GM21390 (cell line): ENCODE data around the gene RAB27B.

Experiments used
- ATAC-seq: cut with Tn5 transposase; IDR thresholded peaks from one replicate; pipeline ENCODE4 v1.9.1; 2021; ENCODE audit not compliant: unreplicated experiment

RAB27B gene

DNA sequence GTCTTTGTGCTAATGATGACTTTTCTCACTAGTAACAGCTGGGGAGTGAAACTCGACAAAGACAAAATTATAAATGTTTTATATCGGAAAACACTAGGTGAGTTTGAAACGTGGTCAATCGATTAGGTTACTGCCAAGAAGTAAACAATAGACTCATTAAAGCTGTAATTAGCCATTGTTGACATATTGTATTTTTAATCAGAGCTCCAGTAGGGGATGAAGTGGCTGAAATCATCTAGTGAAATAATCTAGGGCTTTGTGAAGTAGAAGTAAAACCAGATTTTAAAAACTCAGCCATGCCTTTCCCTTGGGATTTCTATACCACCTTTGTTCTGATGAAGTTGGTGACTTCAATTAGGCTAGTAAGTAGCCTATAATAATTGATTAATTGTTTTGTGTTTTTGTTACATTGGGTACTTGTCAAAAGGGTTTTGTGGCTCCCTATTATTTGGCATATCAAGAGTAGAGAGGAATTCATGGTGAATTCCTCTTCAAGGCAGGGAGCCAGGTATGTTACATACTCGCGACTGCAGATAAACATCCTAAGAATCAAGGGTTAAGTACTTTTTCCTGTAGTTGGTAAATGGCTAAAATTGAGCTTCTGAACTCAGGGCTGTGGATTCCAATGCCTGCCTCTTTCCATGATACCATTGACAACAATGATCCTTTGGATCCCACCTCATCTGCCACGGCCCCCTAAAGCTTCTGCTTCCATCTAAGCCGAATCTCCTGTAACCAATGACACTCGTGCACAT is 31.6 kb downstream of the RAB27B start:
- ATAC-seq: no peak

DNA sequence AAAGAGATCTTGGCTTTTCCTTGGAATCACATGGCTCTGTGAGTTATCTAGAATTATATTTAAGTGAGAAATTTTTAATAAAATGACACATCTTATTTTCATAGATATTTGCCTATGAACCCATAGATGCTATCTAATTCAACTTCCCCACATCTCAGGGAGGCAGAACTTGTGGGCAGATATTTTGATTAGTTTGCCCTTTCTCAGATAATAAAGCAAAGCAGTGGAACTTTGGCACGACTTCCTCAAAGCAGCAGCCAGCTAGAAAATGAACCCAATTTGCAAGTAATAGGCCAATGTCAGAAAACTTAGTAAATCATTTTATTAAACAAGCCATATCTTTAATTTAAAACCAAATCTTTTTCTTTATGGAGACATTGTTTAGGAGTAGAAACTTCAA is 32.7 kb downstream of the RAB27B start:
- ATAC-seq: no peak

DNA sequence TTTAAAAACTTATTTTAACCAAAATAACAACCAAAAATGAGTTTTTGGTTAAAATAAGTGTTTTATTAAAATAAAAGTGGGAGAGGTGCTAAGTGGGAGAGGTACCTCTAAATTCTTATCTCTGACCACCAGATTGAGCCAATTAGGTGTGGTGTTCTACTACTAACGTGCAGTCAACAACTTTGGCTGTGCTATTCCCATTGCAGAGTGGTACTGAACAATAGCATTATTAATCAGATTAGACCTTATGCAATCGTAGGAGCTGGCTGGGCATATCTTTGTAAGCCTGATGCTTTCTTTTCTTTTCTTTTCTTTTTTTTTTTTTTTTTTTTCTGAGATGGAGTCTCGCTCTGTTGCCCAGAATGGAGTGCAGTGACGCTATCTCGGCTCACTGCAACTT is 38.9 kb downstream of the RAB27B start:
- ATAC-seq: no peak

DNA sequence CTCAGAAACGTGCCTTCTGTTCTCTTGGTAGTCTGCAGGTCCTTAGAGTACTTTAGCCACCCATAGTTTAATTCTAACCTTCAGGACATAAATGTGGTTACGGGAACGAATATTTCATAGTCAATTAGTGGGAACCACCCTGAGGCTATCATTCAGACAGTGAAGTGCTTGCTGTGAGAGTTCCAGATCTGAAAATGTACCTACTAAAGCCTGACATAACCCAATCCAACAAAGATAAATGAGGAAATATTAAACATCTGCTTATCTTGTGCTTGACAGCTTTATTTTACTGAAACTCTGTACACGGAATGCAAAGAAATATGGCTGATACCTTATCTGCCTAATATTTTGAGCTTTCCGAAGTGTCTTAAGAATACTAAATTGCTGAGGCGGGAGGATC is 43.0 kb downstream of the RAB27B start:
- ATAC-seq: no peak

DNA sequence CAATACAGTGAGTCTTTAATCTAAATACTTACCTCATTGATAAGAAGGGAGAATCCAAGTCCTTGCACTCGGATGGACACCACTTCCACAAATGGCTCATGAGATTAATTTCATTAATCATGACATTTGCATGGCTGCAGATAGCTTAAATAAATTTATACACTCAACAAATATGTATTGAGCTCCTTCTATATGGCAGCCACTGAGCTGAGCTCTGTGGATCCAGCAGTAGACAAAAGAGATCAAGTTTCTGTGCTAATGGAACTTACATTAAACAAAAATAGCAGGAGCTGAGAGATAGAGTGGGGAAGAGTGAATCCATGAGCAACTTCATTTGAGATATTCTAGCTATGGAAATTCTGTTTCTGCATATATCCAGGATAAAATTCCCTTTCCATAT is 44.4 kb downstream of the RAB27B start:
- no peak for ATAC-seq

DNA sequence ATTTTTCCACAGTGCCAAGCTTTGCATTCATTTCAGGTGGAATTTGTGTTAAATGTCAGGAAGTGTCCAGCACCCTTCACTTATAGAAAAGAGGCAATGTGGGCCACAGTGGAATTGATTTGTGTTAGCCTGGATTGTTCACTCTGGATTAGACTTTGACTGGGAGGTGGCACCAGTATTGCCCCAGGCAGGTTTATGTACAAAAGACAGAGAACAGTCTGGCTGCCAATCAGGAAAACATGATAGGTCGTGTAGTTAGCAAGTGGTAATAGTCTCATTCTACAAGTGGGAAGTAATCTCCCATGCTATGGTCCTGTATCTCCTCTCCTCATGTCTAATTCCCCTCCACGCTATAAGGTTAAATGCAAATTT is 45.6 kb downstream of the RAB27B start:
- no peak for ATAC-seq

DNA sequence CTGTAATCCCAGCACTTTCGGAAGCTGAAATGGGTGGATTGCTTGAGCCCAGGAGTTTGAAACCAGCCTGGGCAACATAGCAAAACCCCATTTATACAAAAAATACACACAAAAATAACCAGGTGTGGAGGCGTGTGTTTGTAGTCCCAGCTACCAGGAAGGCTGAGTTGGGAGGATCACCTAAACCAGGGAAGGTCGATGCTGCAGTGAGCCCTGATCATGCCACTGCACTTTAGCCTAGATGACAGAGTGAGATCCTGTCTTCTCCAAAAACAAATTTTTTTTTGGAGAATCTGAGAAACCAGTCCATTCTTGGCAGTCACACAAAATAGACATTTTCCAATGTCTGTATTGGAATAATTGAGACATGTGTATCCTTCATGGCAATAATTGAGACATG is 46.8 kb downstream of the RAB27B start:
- ATAC-seq: no peak

DNA sequence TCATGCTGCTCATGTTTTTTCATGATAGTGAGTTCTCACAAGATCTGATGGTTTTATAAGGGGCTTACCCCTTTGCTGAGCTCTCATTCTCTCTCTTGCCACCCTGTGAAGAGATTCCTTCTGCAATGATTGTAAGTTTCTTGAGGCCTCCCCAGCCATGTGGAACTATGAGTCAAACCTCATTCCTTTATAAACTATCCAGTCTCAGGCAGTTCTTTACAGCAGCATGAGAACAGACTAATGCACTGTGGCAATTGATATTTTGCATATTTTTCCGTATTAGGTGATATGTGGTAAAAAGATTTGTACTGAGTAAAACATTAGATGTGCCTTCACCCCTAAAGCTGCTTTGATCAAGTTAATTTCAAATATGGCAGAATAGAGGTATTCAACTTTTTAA is 48.8 kb downstream of the RAB27B start:
- no peak for ATAC-seq

DNA sequence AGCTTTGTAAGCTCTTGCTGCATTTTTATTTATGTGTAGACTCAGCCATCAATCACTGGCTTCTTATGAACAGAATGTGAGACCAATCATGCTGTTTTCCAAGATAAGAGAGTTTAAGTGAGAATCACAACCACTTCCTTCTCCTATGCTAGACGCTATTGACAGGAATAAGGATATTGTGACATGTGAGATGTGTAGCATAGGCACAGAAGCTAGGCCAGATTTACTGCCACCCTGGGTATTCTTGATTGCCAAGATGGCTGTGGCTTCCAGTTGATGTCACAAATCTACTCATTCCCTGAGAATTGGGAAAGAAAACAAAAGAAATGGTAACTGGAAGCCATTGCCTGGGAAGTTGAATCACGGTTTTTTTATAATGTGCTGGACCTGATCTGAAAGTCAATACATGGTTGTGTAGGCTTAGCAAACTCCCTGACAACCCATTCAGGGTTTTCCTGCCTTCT is 49.9 kb downstream of the RAB27B start:
- no peak for ATAC-seq

DNA sequence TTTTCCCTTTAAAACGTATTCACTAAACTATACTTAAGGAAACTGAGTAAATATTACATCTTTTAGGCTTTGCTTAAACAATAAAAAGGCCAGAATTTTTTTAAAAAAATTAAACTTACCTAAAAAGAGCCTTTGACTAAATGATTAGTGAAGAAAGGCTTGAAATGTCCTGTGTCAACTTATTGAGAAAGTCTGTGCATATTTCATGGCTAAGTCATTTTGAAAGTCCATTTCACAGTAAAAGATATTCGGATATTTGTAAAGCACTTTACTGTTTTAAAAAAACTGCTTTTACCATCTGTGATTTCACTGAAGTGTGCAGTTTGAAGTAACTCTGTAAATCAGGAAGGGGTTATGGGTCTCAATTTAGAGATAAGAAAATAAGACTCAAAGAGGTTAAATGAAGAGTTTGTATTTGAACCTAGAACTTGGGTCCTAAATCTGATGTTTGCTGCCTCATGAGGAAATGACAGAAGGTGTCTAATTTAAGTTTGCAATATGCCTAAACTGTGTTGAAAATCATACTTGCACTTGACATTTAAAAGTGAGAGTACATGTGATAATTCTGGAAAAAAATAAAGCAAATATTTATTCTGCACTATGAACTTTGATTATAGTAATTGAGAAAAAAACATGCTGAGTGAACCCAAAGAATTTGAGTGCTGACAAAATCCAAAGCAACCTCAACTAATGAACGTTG is 50.5 kb downstream of the RAB27B start:
- ATAC-seq: no peak

DNA sequence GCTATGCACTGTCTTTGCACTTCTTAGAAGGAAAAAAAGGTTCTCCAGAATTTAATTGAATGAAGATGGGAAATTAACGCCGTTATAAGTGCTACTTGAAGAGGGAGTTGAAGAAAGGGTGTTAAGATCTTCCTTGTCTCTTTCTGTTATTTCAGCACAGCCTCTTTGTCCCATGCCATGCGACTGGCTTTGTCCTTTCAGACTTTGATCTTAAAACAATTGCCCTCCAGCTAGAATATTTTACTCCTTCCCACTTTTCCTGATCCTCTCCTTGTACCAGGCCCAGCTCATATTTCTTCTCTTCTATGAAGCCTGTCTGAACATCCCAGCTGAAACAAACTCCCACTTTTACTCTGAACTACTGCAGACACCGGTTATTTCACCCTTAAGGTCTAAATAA is 51.4 kb downstream of the RAB27B start:
- no peak for ATAC-seq

DNA sequence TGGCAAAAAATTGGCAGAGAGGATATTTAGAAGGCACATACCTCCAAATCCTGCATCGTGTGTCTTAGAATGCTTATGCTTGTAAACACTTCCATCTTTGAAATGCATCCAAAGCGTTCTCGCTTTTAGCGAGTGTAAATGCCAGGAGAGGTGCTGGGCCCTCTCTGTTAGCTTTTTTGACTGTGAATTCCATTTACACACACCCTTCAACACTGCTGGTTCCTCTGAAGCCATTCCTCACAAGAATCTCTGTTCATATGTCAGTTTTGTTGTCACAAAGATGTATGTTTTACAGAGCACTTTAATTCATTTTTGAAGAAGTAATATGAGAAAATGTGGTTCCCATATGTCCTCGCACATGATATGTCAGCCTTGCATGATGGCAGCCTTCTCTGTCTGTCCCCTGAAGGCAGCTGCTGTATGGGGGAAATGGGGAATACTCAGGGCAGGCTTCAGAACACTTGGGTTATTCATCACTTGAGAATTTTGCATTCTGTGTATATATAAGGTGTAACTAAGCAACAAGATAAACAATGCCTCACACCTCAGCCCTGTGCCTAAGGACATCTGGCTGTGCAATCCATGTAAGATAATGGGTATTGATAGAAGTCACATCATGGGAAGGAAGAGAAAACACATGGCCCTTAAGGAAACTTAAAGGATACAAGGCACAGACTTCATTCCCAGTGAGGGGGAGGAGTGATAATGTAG is 52.3 kb downstream of the RAB27B start:
- ATAC-seq: no peak

DNA sequence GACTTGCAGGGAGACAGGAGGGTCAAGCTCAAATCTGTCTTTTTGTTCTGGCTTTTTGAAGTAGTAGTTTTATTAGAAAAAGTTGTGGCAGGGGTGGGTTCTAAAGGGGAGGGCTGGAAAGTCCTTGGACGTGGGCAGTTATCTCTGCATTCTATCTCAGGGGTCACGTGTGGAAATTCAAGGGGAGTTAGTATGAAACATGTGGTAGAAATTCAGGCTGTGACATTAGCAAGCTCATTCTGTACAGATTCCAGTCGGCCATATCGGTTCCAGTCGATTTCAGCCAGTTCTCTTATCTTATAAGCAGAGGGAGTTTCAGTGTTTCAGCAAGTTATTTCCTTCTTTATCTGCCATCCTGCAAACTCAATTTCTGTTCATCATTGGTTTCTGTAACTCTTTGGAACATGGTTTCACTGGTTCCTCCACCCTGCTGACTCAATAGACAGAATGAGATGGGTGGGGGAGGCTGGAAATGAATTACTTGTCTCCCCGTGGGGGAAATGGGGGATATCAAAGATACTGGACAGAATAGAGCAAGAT is 53.0 kb downstream of the RAB27B start:
- ATAC-seq: no peak

DNA sequence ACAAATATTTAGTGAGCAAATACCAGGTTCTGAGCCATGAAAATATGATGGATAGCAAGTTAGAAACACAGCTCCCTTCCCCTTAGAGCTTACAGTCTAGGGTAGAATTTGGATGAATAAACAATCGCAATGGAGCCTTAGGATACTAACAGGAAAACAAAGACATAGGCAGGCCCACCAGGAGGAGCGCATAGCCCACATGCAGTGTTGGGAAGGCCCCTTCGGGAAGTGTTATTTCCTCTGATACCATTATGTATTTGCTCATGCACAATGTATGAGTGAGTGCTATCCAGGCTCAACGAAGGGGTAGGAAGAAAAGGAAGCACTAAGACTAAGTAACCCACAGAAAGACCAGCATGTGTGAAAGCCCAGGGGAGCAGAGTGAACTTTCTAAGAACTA is 54.0 kb downstream of the RAB27B start:
- no peak for ATAC-seq

DNA sequence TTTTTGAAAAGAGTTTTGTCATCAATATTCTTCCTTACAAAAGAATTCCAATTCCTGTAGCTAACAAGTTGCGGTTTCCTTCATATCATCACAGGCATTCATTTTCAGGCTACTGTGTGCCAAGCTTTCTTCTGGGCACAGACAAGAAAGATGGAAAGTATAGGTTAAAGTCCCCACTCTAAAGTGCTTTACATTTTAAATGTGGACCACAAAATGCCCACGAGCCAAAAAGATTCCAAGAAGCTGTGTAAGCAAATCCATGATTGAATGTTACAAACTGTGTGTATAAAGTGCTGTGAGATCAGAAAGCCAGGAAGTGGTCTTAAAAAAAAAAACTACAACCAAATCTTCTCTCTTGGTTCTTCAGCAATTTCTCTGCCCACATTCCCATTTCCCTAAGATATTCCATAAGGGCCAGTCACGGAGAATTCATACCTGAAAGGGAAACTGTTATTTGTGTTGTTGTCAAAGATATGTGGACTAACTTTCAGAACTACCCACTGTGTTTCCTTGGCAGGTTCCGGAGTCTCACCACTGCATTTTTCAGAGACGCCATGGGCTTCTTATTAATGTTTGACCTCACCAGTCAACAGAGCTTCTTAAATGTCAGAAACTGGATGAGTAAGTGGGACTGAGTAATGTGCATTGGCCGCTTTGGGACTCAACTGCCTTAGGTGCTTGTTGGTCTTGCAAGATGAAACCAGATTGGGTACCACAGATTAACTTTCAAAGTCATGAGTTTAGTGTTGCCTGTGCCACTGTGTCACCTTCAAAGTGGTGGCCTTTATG is 55.7 kb downstream of the RAB27B start:
- ATAC-seq: no peak

DNA sequence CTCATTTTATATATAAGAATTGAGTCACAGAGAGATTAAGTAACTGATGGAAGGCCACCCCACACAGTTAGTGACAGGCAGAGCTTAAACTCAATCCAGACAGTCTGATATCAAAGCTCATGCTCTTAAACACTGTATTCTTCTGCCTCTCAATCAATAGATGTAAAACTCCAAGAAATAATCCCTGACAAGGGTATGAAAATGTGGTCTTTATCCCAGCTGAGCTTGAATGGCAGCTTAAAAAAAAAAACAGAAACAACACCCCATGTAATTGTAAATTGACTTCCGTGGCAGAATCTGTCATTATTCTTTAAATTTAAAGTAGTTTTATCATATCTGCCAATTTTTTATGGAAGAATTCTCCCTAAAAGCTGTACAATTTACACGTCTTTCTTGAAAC is 60.1 kb downstream of the RAB27B start:
- ATAC-seq: no peak

DNA sequence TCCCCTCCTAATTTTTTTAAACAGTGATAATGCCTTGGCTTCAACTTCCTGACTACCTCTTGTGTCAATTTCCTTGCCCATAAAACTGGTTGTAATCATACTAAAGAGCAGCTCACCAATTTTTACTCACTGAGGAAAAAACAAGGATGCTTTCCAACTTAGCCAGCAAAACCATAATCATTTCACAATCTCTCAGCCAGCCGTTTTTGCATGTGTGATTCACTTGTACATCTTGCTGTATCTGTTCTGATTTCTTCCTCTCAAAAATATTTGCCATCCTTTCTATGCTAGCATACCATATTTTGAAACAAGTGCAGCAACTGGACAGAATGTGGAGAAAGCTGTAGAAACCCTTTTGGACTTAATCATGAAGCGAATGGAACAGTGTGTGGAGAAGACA is 60.7 kb downstream of the RAB27B start:
- ATAC-seq: no peak

DNA sequence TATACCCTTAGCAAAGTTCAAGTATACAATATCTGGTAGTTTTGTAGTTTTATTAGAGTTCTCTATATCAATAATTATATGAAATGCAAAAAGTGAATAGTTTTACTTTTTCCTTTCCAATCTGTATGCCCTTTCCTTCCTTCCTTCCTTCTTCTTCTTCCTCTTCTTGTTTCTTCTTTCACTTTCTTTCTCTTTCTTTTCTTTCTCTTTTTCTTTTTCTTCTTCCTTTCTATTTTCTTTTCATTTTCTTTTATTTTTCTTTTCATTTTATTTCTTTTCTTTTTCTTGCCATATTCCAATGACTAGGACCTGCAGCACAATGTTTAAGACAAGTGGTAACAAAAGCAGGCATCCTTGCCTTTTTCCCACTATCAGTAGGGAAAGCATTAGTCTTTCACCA is 71.2 kb downstream of the RAB27B start:
- ATAC-seq: no peak

DNA sequence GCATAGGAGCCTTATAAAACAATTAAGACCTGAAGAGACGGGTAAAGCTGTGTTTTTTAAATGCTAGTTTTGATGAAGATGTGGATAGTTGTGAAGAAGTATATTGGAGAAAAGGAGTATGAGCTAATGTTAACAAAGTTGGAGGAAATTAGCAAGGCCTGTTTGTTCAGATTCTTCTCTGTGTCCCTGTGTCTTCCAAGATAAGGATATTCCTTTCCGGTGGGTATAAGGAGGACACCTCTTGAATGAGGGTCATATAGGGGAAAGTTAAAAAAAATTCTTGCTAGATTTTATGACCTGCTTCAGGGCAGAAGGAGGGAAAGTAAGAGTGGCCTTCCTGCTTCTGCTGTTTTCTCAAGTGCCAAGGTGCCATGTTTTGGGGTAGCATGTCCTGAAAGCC is 72.0 kb downstream of the RAB27B start:
- no peak for ATAC-seq

DNA sequence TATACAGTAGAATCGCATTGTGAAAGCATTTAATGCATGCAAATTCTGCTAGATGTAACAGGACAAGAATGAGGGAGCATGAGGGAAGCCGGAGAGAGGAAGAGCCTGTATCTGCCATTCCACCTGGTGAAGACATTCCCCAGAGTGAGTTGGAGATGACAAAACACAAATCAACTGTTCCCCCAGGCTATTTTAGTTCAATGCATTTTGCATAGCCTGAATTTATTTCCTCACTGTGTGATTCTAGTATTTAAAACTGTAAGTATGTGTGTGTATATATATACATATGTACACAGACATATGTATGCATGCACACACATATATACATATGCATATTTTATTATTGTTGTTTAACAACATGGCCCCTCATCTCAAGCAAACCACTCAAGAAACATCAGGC is 76.3 kb downstream of the RAB27B start:
- no peak for ATAC-seq

DNA sequence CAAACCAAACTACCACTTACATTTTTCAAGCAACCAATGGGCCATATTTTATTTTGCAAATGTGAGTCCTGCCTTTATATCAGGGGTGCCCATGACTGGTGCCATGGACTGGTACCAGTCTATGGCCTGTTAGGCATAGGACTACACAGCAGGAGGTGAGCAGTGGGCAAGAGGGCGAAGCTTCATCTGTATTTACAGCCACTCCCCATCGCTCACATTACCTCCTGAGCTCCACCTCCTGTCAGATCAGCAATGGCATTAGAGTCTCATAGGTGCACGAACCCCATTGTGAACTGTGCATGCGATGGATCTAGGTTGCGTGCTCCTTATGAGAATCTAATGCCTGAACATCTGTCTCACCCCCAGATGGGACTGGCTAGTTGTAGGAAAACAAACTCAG is 77.4 kb downstream of the RAB27B start:
- ATAC-seq: no peak
